ENCODE measurements around the gene CDCA8.
"Not testable (repeated sequence)": the region's sequence is repeated elsewhere in the genome, so short reads cannot be mapped to it uniquely, and the experiment has no call there.

CDCA8 gene

GRCh38 chr1:37732111-37732780 is 39.9 kb downstream of the CDCA8 start:
- no peak for DNase-seq (ENCODE audit: low read depth in 2 of 2, low spot score in 1 of 2)

- DNase-seq (ENCODE audit: low read depth in 2 of 2, low spot score in 1 of 2): no peak
Measured at GRCh38 chr1:37734629-37735591, 42.6 kb downstream of the CDCA8 start.

- DNase-seq (ENCODE audit: low read depth in 2 of 2, low spot score in 1 of 2): not testable (repeated sequence)
Measured at GRCh38 chr1:37737975-37738374, 45.7 kb downstream of the CDCA8 start.

- DNase-seq (ENCODE audit: low read depth in 2 of 2, low spot score in 1 of 2): not testable (repeated sequence)
Measured at GRCh38 chr1:37738619-37739018, 46.3 kb downstream of the CDCA8 start.

GRCh38 chr1:37739222-37739621 is 46.9 kb downstream of the CDCA8 start:
- no peak for DNase-seq (ENCODE audit: low read depth in 2 of 2, low spot score in 1 of 2)

GRCh38 chr1:37741130-37741529 is 48.8 kb downstream of the CDCA8 start:
- no peak for DNase-seq (ENCODE audit: low read depth in 2 of 2, low spot score in 1 of 2)

- no peak for DNase-seq (ENCODE audit: low read depth in 2 of 2, low spot score in 1 of 2)
Measured at GRCh38 chr1:37741662-37742061, 49.3 kb downstream of the CDCA8 start.

- DNase-seq (ENCODE audit: low read depth in 2 of 2, low spot score in 1 of 2): no peak
Measured at GRCh38 chr1:37746806-37747205, 54.5 kb downstream of the CDCA8 start.

- DNase-seq (ENCODE audit: low read depth in 2 of 2, low spot score in 1 of 2): no peak
Measured at GRCh38 chr1:37748565-37748964, 56.2 kb downstream of the CDCA8 start.

- no peak for DNase-seq (ENCODE audit: low read depth in 2 of 2, low spot score in 1 of 2)
Measured at GRCh38 chr1:37752213-37752582, 59.9 kb downstream of the CDCA8 start.

GRCh38 chr1:37752583-37753471 is 60.5 kb downstream of the CDCA8 start:
- no peak for DNase-seq (ENCODE audit: low read depth in 2 of 2, low spot score in 1 of 2)

GRCh38 chr1:37753473-37754321 is 61.4 kb downstream of the CDCA8 start:
- DNase-seq (ENCODE audit: low read depth in 2 of 2, low spot score in 1 of 2): no peak

GRCh38 chr1:37755290-37755689 is 63.0 kb downstream of the CDCA8 start:
- DNase-seq (ENCODE audit: low read depth in 2 of 2, low spot score in 1 of 2): no peak

- DNase-seq (ENCODE audit: low read depth in 2 of 2, low spot score in 1 of 2): no peak
Measured at GRCh38 chr1:37755951-37756560, 63.7 kb downstream of the CDCA8 start.
